GM12878 (cell line): ENCODE data around the gene CSTPP1.

Experiments
- EP300 ChIP-seq, 2 experiments: fragments of 150-350 bp in 1 of 2; IDR thresholded peaks; 2 replicates each; pipeline ENCODE4 v1.6.1; 2011 to 2012; ENCODE audit warnings: low read depth in 2 of 2, low read length in 2 of 2, borderline replicate concordance in 1 of 2, improper control_type of control experiment in 1 of 2, inconsistent platforms in 1 of 2; ENCODE audit not compliant: control insufficient read depth in 1 of 2
- SMC3 ChIP-seq: IDR thresholded peaks from 2 replicates; pipeline ENCODE4 v1.6.1; 2011; ENCODE audit warnings: low read length, improper control_type of control experiment, borderline replicate concordance
- TF ChIP-seq, protein P1 (sequence below), 3 experiments: IDR thresholded peaks in 2 of 3; conservative IDR thresholded peaks in 1 of 3; 2 replicates each; pipeline ENCODE4 v1.5.1; 2011; ENCODE audit warnings: low read depth in 3 of 3, low read length in 3 of 3, mild to moderate bottlenecking in 3 of 3, control low read depth in 2 of 3, moderate library complexity in 2 of 3, inconsistent platforms in 1 of 3, mixed read lengths in 1 of 3; ENCODE audit not compliant: control insufficient read depth in 2 of 3, insufficient read depth in 1 of 3; ENCODE audit errors: extremely low read depth in 1 of 3

DNA sequence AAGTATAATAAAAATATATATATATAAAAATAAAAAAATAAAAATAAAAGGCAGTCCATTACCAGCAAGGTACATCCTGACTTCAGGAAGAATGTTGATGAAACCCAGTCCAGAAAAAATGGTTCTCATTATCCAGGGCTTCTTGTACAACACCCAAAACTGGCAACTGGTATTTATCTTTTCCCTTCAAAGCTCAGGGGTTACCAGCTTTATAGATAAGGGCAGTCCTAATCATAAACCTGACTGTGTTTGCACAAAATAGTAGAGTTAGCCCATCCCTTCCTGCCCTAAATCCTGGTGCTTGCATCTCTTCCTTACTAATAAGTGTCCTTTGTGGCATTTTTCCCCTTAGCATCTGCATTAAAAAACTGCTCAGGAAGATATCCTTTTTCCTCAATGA is 97.5 kb downstream of the CSTPP1 start:
- TF ChIP-seq, protein P1, sequence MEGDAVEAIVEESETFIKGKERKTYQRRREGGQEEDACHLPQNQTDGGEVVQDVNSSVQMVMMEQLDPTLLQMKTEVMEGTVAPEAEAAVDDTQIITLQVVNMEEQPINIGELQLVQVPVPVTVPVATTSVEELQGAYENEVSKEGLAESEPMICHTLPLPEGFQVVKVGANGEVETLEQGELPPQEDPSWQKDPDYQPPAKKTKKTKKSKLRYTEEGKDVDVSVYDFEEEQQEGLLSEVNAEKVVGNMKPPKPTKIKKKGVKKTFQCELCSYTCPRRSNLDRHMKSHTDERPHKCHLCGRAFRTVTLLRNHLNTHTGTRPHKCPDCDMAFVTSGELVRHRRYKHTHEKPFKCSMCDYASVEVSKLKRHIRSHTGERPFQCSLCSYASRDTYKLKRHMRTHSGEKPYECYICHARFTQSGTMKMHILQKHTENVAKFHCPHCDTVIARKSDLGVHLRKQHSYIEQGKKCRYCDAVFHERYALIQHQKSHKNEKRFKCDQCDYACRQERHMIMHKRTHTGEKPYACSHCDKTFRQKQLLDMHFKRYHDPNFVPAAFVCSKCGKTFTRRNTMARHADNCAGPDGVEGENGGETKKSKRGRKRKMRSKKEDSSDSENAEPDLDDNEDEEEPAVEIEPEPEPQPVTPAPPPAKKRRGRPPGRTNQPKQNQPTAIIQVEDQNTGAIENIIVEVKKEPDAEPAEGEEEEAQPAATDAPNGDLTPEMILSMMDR (IDR thresholded peaks at IDR 0.05 in 2 of 3, conservative IDR thresholded peaks at IDR 0.05 in 1 of 3; ENCODE audit: control insufficient read depth in 2 of 3, extremely low read depth in 1 of 3, insufficient read depth in 1 of 3, low read depth in 3 of 3, low read length in 3 of 3), result no peak
- TF ChIP-seq EP300 (IDR thresholded peaks at IDR 0.05; ENCODE audit: borderline replicate concordance in 1 of 2, control insufficient read depth in 1 of 2, low read depth in 2 of 2, low read length in 2 of 2) (no peak), SMC3 (no peak)
